ENCODE results near the gene ABCA13.
"Not testable (repeated sequence)": the region's sequence is repeated elsewhere in the genome, so short reads cannot be mapped to it uniquely, and the experiment has no call there.

Gene ABCA13

GRCh38 chr7:48188776-48189520, 17.7 kb downstream of the ABCA13 start:
- H3K27ac ChIP-seq (ENCODE audit: insufficient read depth, low read depth, low read length, poor library complexity, severe bottlenecking): no peak overlapping the region

GRCh38 chr7:48192996-48193395, 21.7 kb downstream of the ABCA13 start:
- Histone ChIP-seq H3K27me3 (ENCODE audit: control insufficient read depth, insufficient read depth, low read length, poor library complexity, severe bottlenecking) (no peaks in the 10 kb centered on the region), H3K36me3 (ENCODE audit: control insufficient read depth, insufficient read depth, low read length) (no peaks in the 10 kb centered on the region), H3K4me1 (ENCODE audit: control insufficient read depth, insufficient read depth, low read length) (no peaks in the 10 kb centered on the region), H3K27ac (ENCODE audit: insufficient read depth, low read depth, low read length, poor library complexity, severe bottlenecking) (no peak overlapping the region), H3K9me3 (ENCODE audit: control insufficient read depth, low read length) (no peaks in the 10 kb centered on the region), H3K4me3 (ENCODE audit: insufficient read depth, low read depth, low read length) (no peak overlapping the region)
- 60 to 100% methylated on average over 1 of the region's 1 CpG for WGBS, 2 experiments

More at GRCh38 chr7:48188776-48189520, 17.7 kb downstream of the ABCA13 start:
- Histone ChIP-seq H3K4me1 (ENCODE audit: control insufficient read depth, insufficient read depth, low read length) (no peaks in the 10 kb centered on the region), H3K27me3 (ENCODE audit: control insufficient read depth, insufficient read depth, low read length, poor library complexity, severe bottlenecking) (no peaks in the 10 kb centered on the region), H3K9me3 (ENCODE audit: control insufficient read depth, low read length) (no peaks in the 10 kb centered on the region), H3K36me3 (ENCODE audit: control insufficient read depth, insufficient read depth, low read length) (no peaks in the 10 kb centered on the region), H3K4me3 (ENCODE audit: insufficient read depth, low read depth, low read length) (no peak overlapping the region)
- WGBS, 2 experiments: 87 to 91% methylated on average over 12 of the region's 12 CpGs

- no peaks in the 10 kb centered on the region for H3K27me3 ChIP-seq (ENCODE audit: control insufficient read depth, insufficient read depth, low read length, poor library complexity, severe bottlenecking)
- no peak overlapping the region for H3K4me3 ChIP-seq (ENCODE audit: insufficient read depth, low read depth, low read length)
- H3K9me3 ChIP-seq (ENCODE audit: control insufficient read depth, low read length): no peaks in the 10 kb centered on the region
- H3K4me1 ChIP-seq (ENCODE audit: control insufficient read depth, insufficient read depth, low read length): no peaks in the 10 kb centered on the region
- no peaks in the 10 kb centered on the region for H3K36me3 ChIP-seq (ENCODE audit: control insufficient read depth, insufficient read depth, low read length)
- no peak overlapping the region for H3K27ac ChIP-seq (ENCODE audit: insufficient read depth, low read depth, low read length, poor library complexity, severe bottlenecking)
- WGBS, 2 experiments: 0 to 1% methylated on average over 1 of the region's 1 CpG
Measured at GRCh38 chr7:48193421-48193820, 22.2 kb downstream of the ABCA13 start.

- H3K4me3 ChIP-seq (ENCODE audit: insufficient read depth, low read depth, low read length); H3K4me1 ChIP-seq (ENCODE audit: control insufficient read depth, insufficient read depth, low read length); H3K9me3 ChIP-seq (ENCODE audit: control insufficient read depth, low read length); H3K36me3 ChIP-seq (ENCODE audit: control insufficient read depth, insufficient read depth, low read length); H3K27me3 ChIP-seq (ENCODE audit: control insufficient read depth, insufficient read depth, low read length, poor library complexity, severe bottlenecking): not testable (repeated sequence)
- peak overlapping the region; percentile 72 for H3K27ac ChIP-seq (ENCODE audit: insufficient read depth, low read depth, low read length, poor library complexity, severe bottlenecking)
- 67 to 69% methylated on average over 18 to 19 of the region's 19 CpGs for WGBS, 2 experiments
Measured at GRCh38 chr7:48200946-48201589, 29.8 kb downstream of the ABCA13 start.

GRCh38 chr7:48202916-48203315, 31.7 kb downstream of the ABCA13 start:
- not testable (repeated sequence) for H3K4me3 ChIP-seq (ENCODE audit: insufficient read depth, low read depth, low read length); H3K27me3 ChIP-seq (ENCODE audit: control insufficient read depth, insufficient read depth, low read length, poor library complexity, severe bottlenecking); H3K9me3 ChIP-seq (ENCODE audit: control insufficient read depth, low read length); H3K4me1 ChIP-seq (ENCODE audit: control insufficient read depth, insufficient read depth, low read length); H3K36me3 ChIP-seq (ENCODE audit: control insufficient read depth, insufficient read depth, low read length); H3K27ac ChIP-seq (ENCODE audit: insufficient read depth, low read depth, low read length, poor library complexity, severe bottlenecking)
- WGBS, 2 experiments: 95 to 97% methylated on average over 40 to 41 of the region's 41 CpGs

GRCh38 chr7:48207155-48207675, 36.0 kb downstream of the ABCA13 start:
- no peak overlapping the region for H3K27ac ChIP-seq (ENCODE audit: insufficient read depth, low read depth, low read length, poor library complexity, severe bottlenecking)
- no peaks in the 10 kb centered on the region for H3K4me1 ChIP-seq (ENCODE audit: control insufficient read depth, insufficient read depth, low read length)
- H3K9me3 ChIP-seq (ENCODE audit: control insufficient read depth, low read length): no peaks in the 10 kb centered on the region
- no peaks in the 10 kb centered on the region for H3K36me3 ChIP-seq (ENCODE audit: control insufficient read depth, insufficient read depth, low read length)
- no CpG with 5 or more reads among the region's 1 CpG for WGBS, 2 experiments
- no peak overlapping the region for H3K4me3 ChIP-seq (ENCODE audit: insufficient read depth, low read depth, low read length)
- no peaks in the 10 kb centered on the region for H3K27me3 ChIP-seq (ENCODE audit: control insufficient read depth, insufficient read depth, low read length, poor library complexity, severe bottlenecking)

GRCh38 chr7:48209004-48209600, 37.8 kb downstream of the ABCA13 start:
- H3K9me3 ChIP-seq (ENCODE audit: control insufficient read depth, low read length): no peaks in the 10 kb centered on the region
- no peaks in the 10 kb centered on the region for H3K4me1 ChIP-seq (ENCODE audit: control insufficient read depth, insufficient read depth, low read length)
- H3K27ac ChIP-seq (ENCODE audit: insufficient read depth, low read depth, low read length, poor library complexity, severe bottlenecking): no peak overlapping the region
- no peak overlapping the region for H3K4me3 ChIP-seq (ENCODE audit: insufficient read depth, low read depth, low read length)
- H3K36me3 ChIP-seq (ENCODE audit: control insufficient read depth, insufficient read depth, low read length): no peaks in the 10 kb centered on the region
- 80 to 89% methylated on average over 1 of the region's 1 CpG for WGBS, 2 experiments
- no peaks in the 10 kb centered on the region for H3K27me3 ChIP-seq (ENCODE audit: control insufficient read depth, insufficient read depth, low read length, poor library complexity, severe bottlenecking)

- no peaks in the 10 kb centered on the region for H3K36me3 ChIP-seq (ENCODE audit: control insufficient read depth, insufficient read depth, low read length)
- 86 to 94% methylated on average over 1 of the region's 1 CpG for WGBS, 2 experiments
Measured at GRCh38 chr7:48213226-48213625, 42.0 kb downstream of the ABCA13 start.

GRCh38 chr7:48217266-48217665, 46.0 kb downstream of the ABCA13 start:
- H3K9me3 ChIP-seq (ENCODE audit: control insufficient read depth, low read length): no peaks in the 10 kb centered on the region
- no peaks in the 10 kb centered on the region for H3K27me3 ChIP-seq (ENCODE audit: control insufficient read depth, insufficient read depth, low read length, poor library complexity, severe bottlenecking)
- whole genome bisulfite sequencing, 2 experiments: 100% methylated on average over 1 of the region's 1 CpG; no CpG with 5 or more reads in 1 of the 2 experiments
- no peak overlapping the region for H3K4me3 ChIP-seq (ENCODE audit: insufficient read depth, low read depth, low read length)
- no peaks in the 10 kb centered on the region for H3K36me3 ChIP-seq (ENCODE audit: control insufficient read depth, insufficient read depth, low read length)
- H3K4me1 ChIP-seq (ENCODE audit: control insufficient read depth, insufficient read depth, low read length): no peaks in the 10 kb centered on the region
- H3K27ac ChIP-seq (ENCODE audit: insufficient read depth, low read depth, low read length, poor library complexity, severe bottlenecking): no peak overlapping the region

More at GRCh38 chr7:48213226-48213625, 42.0 kb downstream of the ABCA13 start:
- H3K9me3 ChIP-seq (ENCODE audit: control insufficient read depth, low read length): no peaks in the 10 kb centered on the region
- no peaks in the 10 kb centered on the region for H3K27me3 ChIP-seq (ENCODE audit: control insufficient read depth, insufficient read depth, low read length, poor library complexity, severe bottlenecking)
- H3K4me1 ChIP-seq (ENCODE audit: control insufficient read depth, insufficient read depth, low read length): no peaks in the 10 kb centered on the region
- H3K4me3 ChIP-seq (ENCODE audit: insufficient read depth, low read depth, low read length): no peak overlapping the region
- no peak overlapping the region for H3K27ac ChIP-seq (ENCODE audit: insufficient read depth, low read depth, low read length, poor library complexity, severe bottlenecking)

GRCh38 chr7:48217753-48218152, 46.5 kb downstream of the ABCA13 start:
- H3K4me1 ChIP-seq (ENCODE audit: control insufficient read depth, insufficient read depth, low read length): no peaks in the 10 kb centered on the region
- H3K4me3 ChIP-seq (ENCODE audit: insufficient read depth, low read depth, low read length): no peak overlapping the region
- H3K9me3 ChIP-seq (ENCODE audit: control insufficient read depth, low read length): no peaks in the 10 kb centered on the region

More at GRCh38 chr7:48217753-48218152, 46.5 kb downstream of the ABCA13 start:
- H3K27ac ChIP-seq (ENCODE audit: insufficient read depth, low read depth, low read length, poor library complexity, severe bottlenecking): no peak overlapping the region
- H3K27me3 ChIP-seq (ENCODE audit: control insufficient read depth, insufficient read depth, low read length, poor library complexity, severe bottlenecking): no peaks in the 10 kb centered on the region
- no peaks in the 10 kb centered on the region for H3K36me3 ChIP-seq (ENCODE audit: control insufficient read depth, insufficient read depth, low read length)
